ENCODE data around the gene CD1C. TPM values are rescaled to one million over a fixed set of nuclear protein-coding genes. Genes with fewer than 3 reads are reported as not detected.

The CD1C gene
- total and polyA plus RNA-seq, 9 of the 15 experiments (the other 6 are each of a cell fraction or from before 2014, with no cell fraction given) = not detected

DNA sequence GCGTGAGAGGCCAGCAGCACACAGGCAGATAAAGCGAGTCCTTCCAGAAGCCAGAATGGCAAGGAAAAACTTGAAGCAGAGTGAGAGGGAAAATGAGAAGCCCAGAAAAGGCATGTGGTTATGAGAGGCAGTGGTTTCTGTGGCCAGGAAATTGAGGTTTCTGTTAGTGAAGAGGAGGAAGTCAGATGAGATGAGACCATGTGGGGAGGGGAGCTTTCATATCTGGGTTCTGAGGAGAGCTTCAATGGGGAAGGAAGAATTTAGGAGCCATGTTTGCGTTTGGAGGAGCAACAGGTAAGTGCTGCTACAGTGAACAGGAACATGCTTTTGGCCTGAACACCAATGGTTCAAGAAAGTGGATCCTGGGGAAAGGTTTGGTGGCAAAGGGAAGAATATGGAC lies 41.6 kb upstream of the CD1C start:
- Histone ChIP-seq H3K27me3 (ENCODE audit: control insufficient read depth in 2 of 2, insufficient read depth in 2 of 2, low read length in 2 of 2) (no peaks in the 10 kb centered on the region), H3K36me3 (ENCODE audit: control insufficient read depth, insufficient read depth, low read length) (no peaks in the 10 kb centered on the region), H3K9me3 (replicated peaks; ENCODE audit: control insufficient read depth, insufficient read depth, low read depth, low read length) (no peaks in the 10 kb centered on the region), H3K27ac (ENCODE audit: extremely low read depth, low read depth, low read length) (no peak overlapping the region), H3K9ac (ENCODE audit: insufficient read depth in 1 of 2, low read depth in 2 of 2, low read length in 2 of 2) (no peak overlapping the region), H3K79me2 (ENCODE audit: control insufficient read depth, insufficient read depth, low read length) (no peaks in the 10 kb centered on the region), H3K4me3 (no peak overlapping the region), H4K20me1 (replicated peaks; ENCODE audit: control insufficient read depth, insufficient read depth, low read length) (no peaks in the 10 kb centered on the region), H2AFZ (ENCODE audit: low read depth, low read length) (no peak overlapping the region), H3K9me1 (ENCODE audit: control insufficient read depth, insufficient read depth, low read length) (no peaks in the 10 kb centered on the region), H3K4me1 (replicated peaks in 1 of 2; ENCODE audit: control insufficient read depth in 2 of 2, insufficient read depth in 2 of 2, low read length in 2 of 2) (no peaks in the 10 kb centered on the region), H3K4me2 (ENCODE audit: insufficient read depth, low read length) (no peak overlapping the region)
- no peak for FAIRE-seq
- ChIA-PET POLR2A (no interaction called here), CTCF (ENCODE audit: low intra/inter-chr PET ratio) (no interaction called here)
- no peak for DNase-seq (ENCODE audit: extremely low read depth in 1 of 4, low spot score in 3 of 4)
- in situ Hi-C loops (cut with MboI) (no loop called here), intact Hi-C loops (cut with micrococcal nuclease) (no loop called here)
- no TSS peak for BruUV-seq (replicated peaks)
- no peak for ATAC-seq
- WGBS (ENCODE audit: insufficient coverage, low coverage, missing lambda C conversion rate) = 0% methylated on average over 3 of the region's 3 CpGs
- no peak for TF ChIP-seq PRPF4 (IDR thresholded peaks at IDR 0.05; ENCODE audit: insufficient read depth, low read depth, low read length, poor library complexity, severe bottlenecking)
- TF ChIP-seq, protein P1, sequence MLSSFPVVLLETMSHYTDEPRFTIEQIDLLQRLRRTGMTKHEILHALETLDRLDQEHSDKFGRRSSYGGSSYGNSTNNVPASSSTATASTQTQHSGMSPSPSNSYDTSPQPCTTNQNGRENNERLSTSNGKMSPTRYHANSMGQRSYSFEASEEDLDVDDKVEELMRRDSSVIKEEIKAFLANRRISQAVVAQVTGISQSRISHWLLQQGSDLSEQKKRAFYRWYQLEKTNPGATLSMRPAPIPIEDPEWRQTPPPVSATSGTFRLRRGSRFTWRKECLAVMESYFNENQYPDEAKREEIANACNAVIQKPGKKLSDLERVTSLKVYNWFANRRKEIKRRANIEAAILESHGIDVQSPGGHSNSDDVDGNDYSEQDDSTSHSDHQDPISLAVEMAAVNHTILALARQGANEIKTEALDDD (IDR thresholded peaks at IDR 0.05) = no peak
- TF ChIP-seq ZNF174 (CRISPR knock-in tag; IDR thresholded peaks at IDR 0.05) = no peak
- no peak for TF ChIP-seq PHF21A (IDR thresholded peaks at IDR 0.05; ENCODE audit: borderline replicate concordance, low read depth)
- TF ChIP-seq DPF2 (IDR thresholded peaks at IDR 0.05) = no peak
- TF ChIP-seq MAFK (IDR thresholded peaks at IDR 0.05; ENCODE audit: low read length) = no peak
- no peak for TF ChIP-seq POLR2G (IDR thresholded peaks at IDR 0.05; ENCODE audit: low read depth, low read length)
- TF ChIP-seq DMBX1 (CRISPR knock-in tag; IDR thresholded peaks at IDR 0.05; ENCODE audit: borderline replicate concordance) = no peak
- TF ChIP-seq RAD51 (IDR thresholded peaks at IDR 0.05; ENCODE audit: borderline replicate concordance, low read depth) = no peak
- no peak for TF ChIP-seq ZNF77 (CRISPR knock-in tag; IDR thresholded peaks at IDR 0.05)
- no peak for TF ChIP-seq NFE2 (IDR thresholded peaks at IDR 0.05; ENCODE audit: low read depth)
- TF ChIP-seq, protein P2, sequence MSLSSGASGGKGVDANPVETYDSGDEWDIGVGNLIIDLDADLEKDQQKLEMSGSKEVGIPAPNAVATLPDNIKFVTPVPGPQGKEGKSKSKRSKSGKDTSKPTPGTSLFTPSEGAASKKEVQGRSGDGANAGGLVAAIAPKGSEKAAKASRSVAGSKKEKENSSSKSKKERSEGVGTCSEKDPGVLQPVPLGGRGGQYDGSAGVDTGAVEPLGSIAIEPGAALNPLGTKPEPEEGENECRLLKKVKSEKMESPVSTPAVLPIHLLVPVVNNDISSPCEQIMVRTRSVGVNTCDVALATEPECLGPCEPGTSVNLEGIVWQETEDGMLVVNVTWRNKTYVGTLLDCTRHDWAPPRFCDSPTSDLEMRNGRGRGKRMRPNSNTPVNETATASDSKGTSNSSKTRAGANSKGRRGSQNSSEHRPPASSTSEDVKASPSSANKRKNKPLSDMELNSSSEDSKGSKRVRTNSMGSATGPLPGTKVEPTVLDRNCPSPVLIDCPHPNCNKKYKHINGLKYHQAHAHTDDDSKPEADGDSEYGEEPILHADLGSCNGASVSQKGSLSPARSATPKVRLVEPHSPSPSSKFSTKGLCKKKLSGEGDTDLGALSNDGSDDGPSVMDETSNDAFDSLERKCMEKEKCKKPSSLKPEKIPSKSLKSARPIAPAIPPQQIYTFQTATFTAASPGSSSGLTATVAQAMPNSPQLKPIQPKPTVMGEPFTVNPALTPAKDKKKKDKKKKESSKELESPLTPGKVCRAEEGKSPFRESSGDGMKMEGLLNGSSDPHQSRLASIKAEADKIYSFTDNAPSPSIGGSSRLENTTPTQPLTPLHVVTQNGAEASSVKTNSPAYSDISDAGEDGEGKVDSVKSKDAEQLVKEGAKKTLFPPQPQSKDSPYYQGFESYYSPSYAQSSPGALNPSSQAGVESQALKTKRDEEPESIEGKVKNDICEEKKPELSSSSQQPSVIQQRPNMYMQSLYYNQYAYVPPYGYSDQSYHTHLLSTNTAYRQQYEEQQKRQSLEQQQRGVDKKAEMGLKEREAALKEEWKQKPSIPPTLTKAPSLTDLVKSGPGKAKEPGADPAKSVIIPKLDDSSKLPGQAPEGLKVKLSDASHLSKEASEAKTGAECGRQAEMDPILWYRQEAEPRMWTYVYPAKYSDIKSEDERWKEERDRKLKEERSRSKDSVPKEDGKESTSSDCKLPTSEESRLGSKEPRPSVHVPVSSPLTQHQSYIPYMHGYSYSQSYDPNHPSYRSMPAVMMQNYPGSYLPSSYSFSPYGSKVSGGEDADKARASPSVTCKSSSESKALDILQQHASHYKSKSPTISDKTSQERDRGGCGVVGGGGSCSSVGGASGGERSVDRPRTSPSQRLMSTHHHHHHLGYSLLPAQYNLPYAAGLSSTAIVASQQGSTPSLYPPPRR (CRISPR knock-in tag; IDR thresholded peaks at IDR 0.05; ENCODE audit: borderline replicate concordance) = no peak
- no peak for TF ChIP-seq SAFB (IDR thresholded peaks at IDR 0.05; ENCODE audit: borderline replicate concordance, low read depth, low read length)
- TF ChIP-seq, protein P3, sequence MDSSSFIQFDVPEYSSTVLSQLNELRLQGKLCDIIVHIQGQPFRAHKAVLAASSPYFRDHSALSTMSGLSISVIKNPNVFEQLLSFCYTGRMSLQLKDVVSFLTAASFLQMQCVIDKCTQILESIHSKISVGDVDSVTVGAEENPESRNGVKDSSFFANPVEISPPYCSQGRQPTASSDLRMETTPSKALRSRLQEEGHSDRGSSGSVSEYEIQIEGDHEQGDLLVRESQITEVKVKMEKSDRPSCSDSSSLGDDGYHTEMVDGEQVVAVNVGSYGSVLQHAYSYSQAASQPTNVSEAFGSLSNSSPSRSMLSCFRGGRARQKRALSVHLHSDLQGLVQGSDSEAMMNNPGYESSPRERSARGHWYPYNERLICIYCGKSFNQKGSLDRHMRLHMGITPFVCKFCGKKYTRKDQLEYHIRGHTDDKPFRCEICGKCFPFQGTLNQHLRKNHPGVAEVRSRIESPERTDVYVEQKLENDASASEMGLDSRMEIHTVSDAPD (CRISPR knock-in tag; IDR thresholded peaks at IDR 0.05) = no peak
- TF ChIP-seq MECOM (CRISPR knock-in tag; IDR thresholded peaks at IDR 0.05) = no peak
- TF ChIP-seq, protein P4, sequence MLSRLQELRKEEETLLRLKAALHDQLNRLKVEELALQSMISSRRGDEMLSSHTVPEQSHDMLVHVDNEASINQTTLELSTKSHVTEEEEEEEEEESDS (CRISPR knock-in tag; IDR thresholded peaks at IDR 0.05) = no peak
